GF-D8 (cell line): Measurements from ENCODE around the gene PAPLN.
"Not testable (repeated sequence)": the region's sequence is repeated elsewhere in the genome, so short reads cannot be mapped to it uniquely, and the experiment has no call there.

ENCODE experiments used
- DNase-seq: peaks from one replicate; lab custom pipeline; 2025; lab: John Stamatoyannopoulos, UW

The PAPLN gene

GRCh38 chr14:73237219-73237785 is at the start of gene PAPLN:
PAPLN (plus strand) TSS chr14:73237506; CDS start chr14:73239779, 2,273 bp downstream.
- no peak for DNase-seq

- no peak for DNase-seq
Observed at GRCh38 chr14:73188501-73188911, 48.8 kb upstream of the PAPLN start.

GRCh38 chr14:73189651-73190050 is 47.7 kb upstream of the PAPLN start:
- no peak for DNase-seq

GRCh38 chr14:73191441-73191840 is 45.9 kb upstream of the PAPLN start:
- DNase-seq: no peak

- DNase-seq: not testable (repeated sequence)
Observed at GRCh38 chr14:73194306-73194705, 43.0 kb upstream of the PAPLN start.

- DNase-seq: no peak
Observed at GRCh38 chr14:73198253-73198652, 39.1 kb upstream of the PAPLN start.

GRCh38 chr14:73203527-73203926 is 33.8 kb upstream of the PAPLN start:
- DNase-seq: no peak

GRCh38 chr14:73207615-73208014 is 29.7 kb upstream of the PAPLN start:
- DNase-seq: no peak

- DNase-seq: no peak
Observed at GRCh38 chr14:73208390-73208789, 28.9 kb upstream of the PAPLN start.

- DNase-seq: no peak
Observed at GRCh38 chr14:73208846-73209245, 28.5 kb upstream of the PAPLN start.

GRCh38 chr14:73209953-73210352 is 27.4 kb upstream of the PAPLN start:
- DNase-seq: no peak

- DNase-seq: no peak
Observed at GRCh38 chr14:73211251-73212040, 25.9 kb upstream of the PAPLN start.

- DNase-seq: no peak
Observed at GRCh38 chr14:73216030-73216429, 21.3 kb upstream of the PAPLN start.

- no peak for DNase-seq
Observed at GRCh38 chr14:73217411-73217810, 19.9 kb upstream of the PAPLN start.

- no peak for DNase-seq
Observed at GRCh38 chr14:73220061-73220460, 17.2 kb upstream of the PAPLN start.

- DNase-seq: no peak
Observed at GRCh38 chr14:73220634-73221033, 16.7 kb upstream of the PAPLN start.

GRCh38 chr14:73221945-73222344 is 15.4 kb upstream of the PAPLN start:
- DNase-seq: no peak

GRCh38 chr14:73223049-73223448 is 14.3 kb upstream of the PAPLN start:
- DNase-seq: no peak

- no peak for DNase-seq
Observed at GRCh38 chr14:73225496-73225895, 11.8 kb upstream of the PAPLN start.

- DNase-seq: no peak
Observed at GRCh38 chr14:73227812-73228781, 9.2 kb upstream of the PAPLN start.

- no peak for DNase-seq
Observed at GRCh38 chr14:73230051-73230450, 7.3 kb upstream of the PAPLN start.
